Mammary epithelial cell (primary cell): Measurements from ENCODE around the gene TSKS.

ENCODE experiments used
- CTCF ChIP-seq, 2 donors: IDR thresholded peaks in 1 of 2; conservative IDR thresholded peaks in 1 of 2; 2 replicates each; pipeline ENCODE4 v1.5.1; 2011 to 2012; ENCODE audit warnings: inconsistent platforms in 2 of 2, low read length in 2 of 2, mild to moderate bottlenecking in 2 of 2, control low read depth in 1 of 2, low read depth in 1 of 2; ENCODE audit not compliant: insufficient read depth in 1 of 2; ENCODE audit errors: extremely low read depth in 1 of 2
- EZH2 ChIP-seq: IDR thresholded peaks from 2 replicates; pipeline ENCODE4 v1.6.1; 2012; ENCODE audit warnings: low read length, inconsistent platforms, borderline replicate concordance

DNA sequence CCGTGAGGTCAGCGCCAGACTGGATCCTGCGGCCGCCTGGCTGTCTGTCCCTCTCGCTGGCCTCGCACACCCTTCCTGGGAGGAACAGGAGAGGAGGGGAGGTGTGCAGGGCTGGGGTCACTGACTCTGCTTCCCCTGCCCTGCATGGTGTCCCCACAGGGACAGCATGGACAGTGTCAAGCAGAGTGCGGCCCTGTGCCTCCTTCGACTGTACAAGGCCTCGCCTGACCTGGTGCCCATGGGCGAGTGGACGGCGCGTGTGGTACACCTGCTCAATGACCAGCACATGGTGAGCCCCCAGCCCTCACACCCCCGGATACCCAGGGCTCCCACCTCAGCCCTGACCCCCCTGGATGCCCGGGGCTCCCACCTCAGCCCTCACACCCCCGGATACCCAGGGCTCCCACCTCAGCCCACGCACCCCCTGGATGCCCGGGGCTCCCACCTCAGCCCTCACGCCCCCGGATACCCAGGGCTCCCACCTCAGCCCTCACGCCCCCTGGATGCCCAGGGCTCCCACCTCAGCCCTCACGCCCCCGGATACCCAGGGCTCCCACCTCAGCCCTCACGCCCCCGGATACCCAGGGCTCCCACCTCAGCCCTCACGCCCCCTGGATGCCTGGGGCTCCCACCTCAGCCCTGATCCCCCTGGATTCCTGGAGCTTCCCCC, 28.8 kb upstream of the TSKS start:
- TF ChIP-seq CTCF (conservative IDR thresholded peaks at IDR 0.05 in 1 of 2, IDR thresholded peaks at IDR 0.05 in 1 of 2; ENCODE audit: extremely low read depth in 1 of 2, insufficient read depth in 1 of 2, low read depth in 1 of 2, low read length in 2 of 2) (no peak), EZH2 (no peak)
